HG02870 (cell line): ENCODE results near the gene SCLY.
"Not testable (repeated sequence)": the region's sequence is repeated elsewhere in the genome, so short reads cannot be mapped to it uniquely, and the experiment has no call there.

Source experiments
- ATAC-seq: cut with Tn5 transposase; IDR thresholded peaks from one replicate; pipeline ENCODE4 v1.9.1; 2021; ENCODE audit warnings: mild to moderate bottlenecking, moderate library complexity; ENCODE audit not compliant: unreplicated experiment

Gene SCLY

GRCh38 chr2:238060542-238061314 is at the start of gene SCLY:
Gene SCLY, plus strand, starts transcription at chr2:238061001. Its CDS starts 54 bp downstream, at chr2:238061055.
- peak; percentile 95 for ATAC-seq

- no peak for ATAC-seq
Observed at GRCh38 chr2:238013806-238014205, 47.0 kb upstream of the SCLY start.

GRCh38 chr2:238015705-238016104 is 45.1 kb upstream of the SCLY start:
- no peak for ATAC-seq

- ATAC-seq = no peak
Observed at GRCh38 chr2:238016526-238016925, 44.3 kb upstream of the SCLY start.

GRCh38 chr2:238019962-238020361 is 40.8 kb upstream of the SCLY start:
- ATAC-seq = no peak

GRCh38 chr2:238020816-238021215 is 40.0 kb upstream of the SCLY start:
- no peak for ATAC-seq

GRCh38 chr2:238021327-238021726 is 39.5 kb upstream of the SCLY start:
- no peak for ATAC-seq

- no peak for ATAC-seq
Observed at GRCh38 chr2:238022594-238023157, 38.1 kb upstream of the SCLY start.

GRCh38 chr2:238023608-238024007 is 37.2 kb upstream of the SCLY start:
- ATAC-seq = no peak

- ATAC-seq = no peak
Observed at GRCh38 chr2:238024986-238025385, 35.8 kb upstream of the SCLY start.

- no peak for ATAC-seq
Observed at GRCh38 chr2:238025741-238026360, 35.0 kb upstream of the SCLY start.

- ATAC-seq = no peak
Observed at GRCh38 chr2:238027058-238027457, 33.7 kb upstream of the SCLY start.

GRCh38 chr2:238027591-238028415 is 33.0 kb upstream of the SCLY start:
- ATAC-seq = no peak

- no peak for ATAC-seq
Observed at GRCh38 chr2:238029853-238030252, 30.9 kb upstream of the SCLY start.

- ATAC-seq = no peak
Observed at GRCh38 chr2:238030422-238031155, 30.2 kb upstream of the SCLY start.

- ATAC-seq = no peak
Observed at GRCh38 chr2:238031751-238032150, 29.1 kb upstream of the SCLY start.

- ATAC-seq = no peak
Observed at GRCh38 chr2:238032755-238033337, 28.0 kb upstream of the SCLY start.

- not testable (repeated sequence) for ATAC-seq
Observed at GRCh38 chr2:238033991-238034390, 26.8 kb upstream of the SCLY start.

GRCh38 chr2:238038203-238038602 is 22.6 kb upstream of the SCLY start:
- ATAC-seq = no peak

GRCh38 chr2:238039151-238039550 is 21.6 kb upstream of the SCLY start:
- no peak for ATAC-seq
